Suprapubic skin (tissue), 4 donors: ENCODE results near the gene NBR1. TPM values are rescaled to one million over a fixed set of nuclear protein-coding genes. Genes with fewer than 3 reads are reported as not detected.
"Not testable (repeated sequence)": the region's sequence is repeated elsewhere in the genome, so short reads cannot be mapped to it uniquely, and the experiment has no call there.

ENCODE experiments used
- DNase-seq, 2 donors: peaks; one replicate each; pipeline ENCODE4 v3.0.0-alpha.2; 2019; ENCODE audit warnings: low spot score in 2 of 2
- H3K27ac ChIP-seq: fragments of 200-600 bp; sonication (generic); one replicate; pipeline ENCODE4 v1.5.1; 2019
- H3K27me3 ChIP-seq: fragments of 200-600 bp; sonication (generic); one replicate; pipeline ENCODE4 v1.5.1; 2019
- H3K36me3 ChIP-seq: fragments of 200-600 bp; sonication (generic); one replicate; pipeline ENCODE4 v1.5.1; 2019
- H3K4me1 ChIP-seq: fragments of 200-600 bp; sonication (generic); one replicate; pipeline ENCODE4 v1.5.1; 2019
- H3K4me3 ChIP-seq: fragments of 200-600 bp; sonication (generic); one replicate; pipeline ENCODE4 v1.5.1; 2019; ENCODE audit warnings: mild to moderate bottlenecking
- H3K9me3 ChIP-seq: fragments of 200-600 bp; sonication (generic); one replicate; pipeline ENCODE4 v1.5.1; 2019
- CTCF ChIP-seq, 2 donors: fragments of 200-600 bp in 1 of 2; fragments of 450-650 bp in 1 of 2; sonication (generic) in 1 of 2; IDR thresholded peaks; one replicate each; pipeline ENCODE4 v1.5.1; 2016 to 2019; ENCODE audit warnings: antibody characterized with exemption in 2 of 2, mild to moderate bottlenecking in 1 of 2, moderate library complexity in 1 of 2
- EP300 ChIP-seq: sonication (generic); formaldehyde crosslinking; IDR thresholded peaks from one replicate; pipeline ENCODE4 v1.6.1; 2017; ENCODE audit warnings: antibody characterized with exemption
- POLR2A ChIP-seq, 2 donors: fragments of 450-650 bp; IDR thresholded peaks; one replicate each; pipeline ENCODE4 v1.6.1; 2017; ENCODE audit warnings: antibody characterized with exemption in 2 of 2, mild to moderate bottlenecking in 2 of 2, moderate library complexity in 2 of 2
- POLR2AphosphoS5 ChIP-seq, 3 donors: sonication (generic); formaldehyde crosslinking; IDR thresholded peaks; one replicate each; pipeline ENCODE4 v1.6.1; 2017; ENCODE audit warnings: antibody characterized with exemption in 3 of 3
- WGBS: methylation state at CpG from one replicate; pipeline ENCODE4 v1.1.5; 2018; 5-methylcytosine and 5-hydroxymethylcytosine counted together
- total RNA-seq, 4 donors: library from RNA; depleted of rRNA; stranded (reverse); fragments of >200 nt; gene quantifications; one replicate each; pipeline ENCODE4 v1.1.0, GENCODE V29; 2016

The NBR1 gene
- total RNA-seq, 4 donors from 2014 or later = 75.4 to 102 (median 89.6) TPM

DNA sequence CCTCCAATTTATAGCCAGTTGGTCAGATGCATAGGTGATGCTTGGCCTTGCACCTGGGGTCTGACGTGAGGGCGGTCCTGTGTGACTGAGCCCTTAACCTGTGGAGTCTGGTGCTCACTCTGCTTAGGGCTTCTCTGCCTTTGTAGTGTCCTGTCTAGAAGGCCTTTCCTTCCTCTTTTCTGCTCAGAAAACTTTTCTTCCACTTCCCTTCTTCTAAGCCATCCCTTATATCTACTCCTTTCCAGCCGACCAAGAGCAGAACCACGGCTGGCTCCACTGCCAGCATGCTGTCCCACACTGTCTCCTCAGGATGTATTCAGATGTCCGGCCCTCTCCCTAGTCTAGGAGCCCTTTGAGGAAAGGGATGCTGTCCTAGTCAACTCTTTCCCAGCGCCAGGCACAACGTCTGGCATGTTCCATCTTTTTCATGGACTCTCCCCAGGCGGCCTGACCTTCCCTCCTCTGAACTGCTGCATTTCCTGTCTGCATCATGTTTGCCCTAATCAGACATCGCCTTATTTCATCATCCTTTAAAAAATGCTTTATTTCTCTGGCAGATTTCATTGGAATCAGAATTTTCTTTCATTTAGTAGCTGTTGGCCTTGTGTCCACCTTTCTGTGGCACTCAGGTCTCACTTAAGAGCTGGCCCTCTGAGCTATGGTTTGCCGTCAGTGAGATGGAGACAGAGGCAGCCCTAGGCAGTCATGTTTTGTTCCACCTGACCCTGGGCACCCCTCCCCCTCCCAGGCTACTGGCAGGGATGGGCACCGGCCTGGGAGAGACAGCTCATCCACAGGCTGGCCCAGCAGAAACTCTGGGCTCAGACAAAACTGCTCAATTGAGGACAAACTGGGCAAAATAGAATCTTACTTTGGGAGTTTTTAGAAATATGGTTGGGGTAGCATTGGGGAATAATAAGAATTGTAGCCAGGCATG lies 30.4 kb upstream of the NBR1 start:
- Histone ChIP-seq H3K27ac (no peak overlapping the region), H3K4me1 (no peaks in the 10 kb centered on the region), H3K36me3 (peaks cover 18% of the 10 kb centered on the region), H3K4me3 (no peak overlapping the region), H3K27me3 (no peaks in the 10 kb centered on the region), H3K9me3 (no peaks in the 10 kb centered on the region)
- 82% methylated on average over 11 of the region's 11 CpGs for WGBS
- DNase-seq = no peak
- no peak for TF ChIP-seq EP300
- TF ChIP-seq CTCF (IDR thresholded peaks at IDR 0.05) = no peak
- no peak for TF ChIP-seq POLR2A (IDR thresholded peaks at IDR 0.05)
- TF ChIP-seq POLR2AphosphoS5 (IDR thresholded peaks at IDR 0.05) = no peak

DNA sequence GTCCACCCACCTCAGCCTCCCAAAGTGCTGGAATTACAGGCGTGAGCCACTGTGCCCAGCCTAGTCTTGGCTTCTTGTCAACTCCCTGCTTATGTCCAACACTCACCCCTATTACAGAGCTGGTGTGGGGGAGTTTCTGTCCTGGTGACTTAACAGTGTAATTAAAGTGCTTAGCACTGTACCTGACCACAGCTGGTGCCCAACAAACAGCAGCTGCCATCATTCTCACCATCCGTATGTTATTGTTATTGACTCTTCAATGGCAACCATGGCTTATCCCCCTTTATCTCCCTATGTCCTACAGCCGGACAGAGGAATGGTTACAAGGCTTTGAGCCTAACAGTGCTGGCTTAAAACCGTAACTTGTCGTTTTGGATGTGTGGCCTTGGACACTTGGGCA lies 28.9 kb upstream of the NBR1 start:
- H3K9me3 ChIP-seq = no peaks in the 10 kb centered on the region
- TF ChIP-seq EP300 (no peak), CTCF (IDR thresholded peaks at IDR 0.05) (no peak), POLR2AphosphoS5 (IDR thresholded peaks at IDR 0.05) (no peak), POLR2A (IDR thresholded peaks at IDR 0.05) (no peak)
- 95% methylated on average over 4 of the region's 5 CpGs for WGBS
- no peaks in the 10 kb centered on the region for H3K4me1 ChIP-seq
- DNase-seq = no peak
- peaks cover 18% of the 10 kb centered on the region for H3K36me3 ChIP-seq
- H3K27ac ChIP-seq = no peak overlapping the region
- H3K27me3 ChIP-seq = no peaks in the 10 kb centered on the region
- no peak overlapping the region for H3K4me3 ChIP-seq

- Histone ChIP-seq H3K27me3 (no peaks in the 10 kb centered on the region), H3K4me1 (no peaks in the 10 kb centered on the region), H3K4me3 (no peak overlapping the region), H3K36me3 (peaks cover 18% of the 10 kb centered on the region), H3K9me3 (no peaks in the 10 kb centered on the region), H3K27ac (no peak overlapping the region)
- no peak for TF ChIP-seq POLR2A (IDR thresholded peaks at IDR 0.05)
- no peak for TF ChIP-seq POLR2AphosphoS5 (IDR thresholded peaks at IDR 0.05)
- no peak for TF ChIP-seq CTCF (IDR thresholded peaks at IDR 0.05)
- TF ChIP-seq EP300 = no peak
- 95% methylated on average over 5 of the region's 5 CpGs for WGBS
- DNase-seq = peak in 1 of 2 donors; percentile 28
These were observed 27.8 kb upstream of the NBR1 start for GRCh38 chr17:43143201-43143600.

DNA sequence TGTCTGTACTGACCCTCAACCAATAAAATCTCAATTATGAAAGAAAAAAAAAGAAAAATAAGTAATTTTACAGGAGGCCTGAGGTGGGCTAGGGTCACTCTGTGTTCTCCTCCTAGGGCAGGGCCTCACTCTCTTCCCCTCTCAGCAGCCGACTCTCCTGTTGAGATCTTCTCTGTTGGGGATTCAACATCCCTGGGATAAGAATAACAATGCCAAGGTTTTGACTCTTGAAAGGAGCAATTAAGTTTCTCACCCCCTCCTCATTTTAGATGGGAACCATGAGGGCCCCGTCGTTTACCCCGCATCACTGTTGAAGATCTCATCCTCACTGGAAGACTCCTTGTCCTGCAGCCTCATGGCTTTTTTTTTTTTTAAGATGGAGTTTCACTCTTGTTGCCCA lies 24.4 kb upstream of the NBR1 start:
- peak in 1 of 2 donors; percentile 48 for DNase-seq
- H3K36me3 ChIP-seq = peaks cover 18% of the 10 kb centered on the region
- TF ChIP-seq EP300 (no peak), CTCF (IDR thresholded peaks at IDR 0.05) (no peak), POLR2AphosphoS5 (IDR thresholded peaks at IDR 0.05) (no peak), POLR2A (IDR thresholded peaks at IDR 0.05) (no peak)
- WGBS = 94% methylated on average over 4 of the region's 4 CpGs
- H3K27me3 ChIP-seq = no peaks in the 10 kb centered on the region
- H3K9me3 ChIP-seq = no peaks in the 10 kb centered on the region
- H3K4me1 ChIP-seq = no peaks in the 10 kb centered on the region
- no peak overlapping the region for H3K4me3 ChIP-seq
- no peak overlapping the region for H3K27ac ChIP-seq

DNA sequence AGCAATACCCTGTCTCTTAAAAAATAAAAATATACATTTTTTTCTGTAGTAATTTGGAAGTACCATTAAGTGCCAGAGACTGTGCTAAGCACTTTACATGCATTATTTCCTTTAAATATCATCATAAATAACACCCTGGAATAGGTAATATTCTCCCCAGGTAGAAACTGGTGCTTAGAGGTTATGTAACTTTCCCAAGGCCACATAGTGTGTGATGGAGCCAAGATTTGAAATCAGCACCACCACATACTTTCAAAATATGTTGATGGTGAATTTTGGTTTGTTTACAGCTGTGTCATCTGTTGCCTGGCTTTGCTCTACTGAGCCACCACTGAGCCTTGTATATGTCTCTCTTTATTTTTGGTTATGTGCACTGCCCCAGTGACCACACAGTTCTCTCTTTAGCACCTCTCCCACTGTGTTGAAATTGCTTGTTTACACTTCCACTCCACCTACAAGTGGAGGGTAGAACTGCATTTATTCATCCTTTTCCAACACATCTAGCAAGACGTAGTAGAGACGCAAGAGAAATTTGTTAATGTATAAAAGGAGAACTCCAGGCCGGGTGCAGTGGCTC lies 19.0 kb upstream of the NBR1 start:
- WGBS = 96% methylated on average over 3 of the region's 3 CpGs
- TF ChIP-seq POLR2A (IDR thresholded peaks at IDR 0.05) = no peak
- no peak for TF ChIP-seq POLR2AphosphoS5 (IDR thresholded peaks at IDR 0.05)
- no peak for TF ChIP-seq CTCF (IDR thresholded peaks at IDR 0.05)
- TF ChIP-seq EP300 = no peak

DNA sequence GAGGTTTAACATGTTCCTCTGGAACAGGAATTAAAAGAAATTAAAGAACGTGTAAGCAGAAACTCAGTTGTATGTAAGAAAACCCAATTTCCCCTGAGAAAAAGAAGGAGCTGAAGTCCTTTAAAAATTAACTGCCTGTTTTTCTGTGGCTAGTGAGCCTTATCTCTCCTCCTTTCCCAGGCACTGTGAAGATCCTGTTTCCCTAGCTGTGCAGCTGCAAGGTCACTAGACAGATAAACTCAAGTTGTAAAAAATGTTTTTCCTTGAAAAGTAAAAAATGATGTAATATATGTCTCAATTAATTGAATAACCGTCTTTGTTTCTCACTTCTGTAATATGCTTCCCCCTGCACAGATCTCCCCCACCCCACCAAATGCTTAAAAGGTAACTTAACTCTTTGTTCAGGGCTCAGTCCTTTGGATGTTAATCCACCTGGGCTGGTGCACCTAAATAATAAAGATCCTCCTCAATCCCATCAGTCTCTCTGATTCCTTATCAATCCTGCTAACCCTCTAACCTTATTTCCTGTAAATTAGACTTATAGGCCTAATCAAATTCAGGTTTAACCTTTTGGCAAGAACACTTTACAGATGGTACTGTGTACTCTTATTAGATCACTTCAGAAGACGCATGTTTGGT lies 17.7 kb upstream of the NBR1 start:
- not testable (repeated sequence) for H3K27me3 ChIP-seq, DNase-seq, H3K4me3 ChIP-seq, H3K36me3 ChIP-seq, H3K4me1 ChIP-seq, H3K9me3 ChIP-seq, H3K27ac ChIP-seq
- 90% methylated on average over 3 of the region's 3 CpGs for WGBS

More for the DNA sequence above, 19.0 kb upstream of the NBR1 start:
- H3K36me3 ChIP-seq = peaks cover 8% of the 10 kb centered on the region
- DNase-seq = peak in 1 of 2 donors; percentile 31
- H3K27ac ChIP-seq = no peak overlapping the region
- no peak overlapping the region for H3K4me3 ChIP-seq
- H3K4me1 ChIP-seq = no peaks in the 10 kb centered on the region
- H3K27me3 ChIP-seq = no peaks in the 10 kb centered on the region
- H3K9me3 ChIP-seq = no peaks in the 10 kb centered on the region
